ENCODE measurements around the gene FYTTD1. TPM values are rescaled to one million over a fixed set of nuclear protein-coding genes. Genes with fewer than 3 reads are reported as not detected.

The FYTTD1 gene
- total RNA-seq, 3 donors from 2014 or later = 56.5 to 61.6 (median 56.7) TPM

GRCh38 chr3:197833930-197834715 is 84.4 kb downstream of the FYTTD1 start:
- intact Hi-C loops (cut with DNase I; ENCODE audit: low total_unique reads) = no loop called here
- TF ChIP-seq POLR2A (IDR thresholded peaks at IDR 0.05) (no peak), CTCF (IDR thresholded peaks at IDR 0.05) (no peak), POLR2AphosphoS5 (IDR thresholded peaks at IDR 0.05) (no peak)

GRCh38 chr3:197835509-197835908 is 85.8 kb downstream of the FYTTD1 start:
- no peaks in the 10 kb centered on the region for H3K27me3 ChIP-seq
- no peak for DNase-seq (ENCODE audit: low spot score in 2 of 2)
- no peaks in the 10 kb centered on the region for H3K4me1 ChIP-seq
- no peak overlapping the region for H3K4me3 ChIP-seq
- H3K9me3 ChIP-seq = no peaks in the 10 kb centered on the region
- no peak overlapping the region for H3K27ac ChIP-seq
- no peaks in the 10 kb centered on the region for H3K36me3 ChIP-seq
- intact Hi-C loops (cut with DNase I; ENCODE audit: low total_unique reads) = no loop called here
- no peak for TF ChIP-seq POLR2AphosphoS5 (IDR thresholded peaks at IDR 0.05)
- TF ChIP-seq CTCF (IDR thresholded peaks at IDR 0.05) = no peak
- TF ChIP-seq POLR2A (IDR thresholded peaks at IDR 0.05) = no peak

More at GRCh38 chr3:197833930-197834715, 84.4 kb downstream of the FYTTD1 start:
- Histone ChIP-seq H3K9me3 (no peaks in the 10 kb centered on the region), H3K27ac (no peak overlapping the region), H3K4me3 (no peak overlapping the region), H3K4me1 (no peaks in the 10 kb centered on the region), H3K36me3 (no peaks in the 10 kb centered on the region), H3K27me3 (no peaks in the 10 kb centered on the region)
- no peak for DNase-seq (ENCODE audit: low spot score in 2 of 2)

- H3K4me1 ChIP-seq = no peaks in the 10 kb centered on the region
- intact Hi-C loops (cut with DNase I; ENCODE audit: low total_unique reads) = no loop called here
- no peak for DNase-seq (ENCODE audit: low spot score in 2 of 2)
- no peaks in the 10 kb centered on the region for H3K27me3 ChIP-seq
- H3K4me3 ChIP-seq = no peak overlapping the region
- TF ChIP-seq CTCF (IDR thresholded peaks at IDR 0.05) (no peak), POLR2AphosphoS5 (IDR thresholded peaks at IDR 0.05) (no peak), POLR2A (IDR thresholded peaks at IDR 0.05) (no peak)
- H3K27ac ChIP-seq = no peak overlapping the region
- no peaks in the 10 kb centered on the region for H3K9me3 ChIP-seq
- no peaks in the 10 kb centered on the region for H3K36me3 ChIP-seq
These were observed 86.6 kb downstream of the FYTTD1 start for GRCh38 chr3:197836244-197836643.

Other genes with a start within 250 kb of the FYTTD1 start
- gene BDH1, start 193.9 kb upstream of the FYTTD1 start, total RNA-seq = 10 to 100 TPM; 14.6 to 33.1 (median 16.4) TPM
- gene RUBCN, start 13.0 kb upstream of the FYTTD1 start, total RNA-seq = 10 to 100 TPM; 26.3 to 36.4 (median 35.7) TPM
- gene LRCH3, start 41.4 kb downstream of the FYTTD1 start, total RNA-seq = 10 to 100 TPM; 41.6 to 61.0 (median 49.8) TPM
- gene RPL35A, start 200.3 kb downstream of the FYTTD1 start, total RNA-seq = 100 to 1,000 TPM; 650 to 918 (median 888) TPM
- 10 to 100 TPM in 1 of 3 donors, 1 to 10 TPM in 2; 3.9 to 12.0 (median 5.0) TPM for gene LMLN, start 210.3 kb downstream of the FYTTD1 start, total RNA-seq